ENCODE results near the gene DKK3.

The DKK3 gene

DNA sequence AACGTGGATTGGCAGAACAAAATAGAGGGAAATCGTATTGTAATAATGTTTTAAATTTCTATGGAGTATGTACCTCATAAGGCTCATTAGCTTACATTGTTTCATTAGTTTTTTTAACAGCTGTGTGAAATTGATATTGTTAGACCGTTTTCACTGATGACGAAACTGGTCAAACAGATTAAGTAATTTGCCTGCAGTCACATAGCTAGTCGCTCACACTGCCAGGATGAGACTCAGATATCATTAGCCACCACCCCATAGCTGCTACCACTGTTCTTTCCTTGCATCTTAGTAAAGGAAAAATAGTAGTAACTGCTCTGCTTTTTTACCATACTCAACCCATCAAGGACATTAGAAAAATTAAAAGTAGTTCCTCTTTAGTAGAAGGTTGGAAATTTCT lies 64.0 kb downstream of the DKK3 start:
- DNase-seq (ENCODE audit: low read depth in 2 of 2) = no peak

DNA sequence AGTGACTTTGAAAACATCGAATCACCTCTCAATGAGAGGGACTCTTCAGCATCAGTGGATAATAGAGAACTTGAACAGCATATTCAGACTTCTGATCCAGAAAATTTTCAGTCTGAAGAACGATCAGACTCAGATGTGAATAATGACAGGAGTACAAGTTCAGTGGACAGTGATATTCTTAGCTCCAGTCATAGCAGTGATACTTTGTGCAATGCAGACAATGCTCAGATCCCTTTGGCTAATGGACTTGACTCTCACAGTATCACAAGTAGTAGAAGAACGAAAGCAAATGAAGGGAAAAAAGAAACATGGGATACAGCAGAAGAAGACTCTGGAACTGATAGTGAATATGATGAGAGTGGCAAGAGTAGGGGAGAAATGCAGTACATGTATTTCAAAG lies 65.8 kb downstream of the DKK3 start:
- no peak for DNase-seq (ENCODE audit: low read depth in 2 of 2)

DNA sequence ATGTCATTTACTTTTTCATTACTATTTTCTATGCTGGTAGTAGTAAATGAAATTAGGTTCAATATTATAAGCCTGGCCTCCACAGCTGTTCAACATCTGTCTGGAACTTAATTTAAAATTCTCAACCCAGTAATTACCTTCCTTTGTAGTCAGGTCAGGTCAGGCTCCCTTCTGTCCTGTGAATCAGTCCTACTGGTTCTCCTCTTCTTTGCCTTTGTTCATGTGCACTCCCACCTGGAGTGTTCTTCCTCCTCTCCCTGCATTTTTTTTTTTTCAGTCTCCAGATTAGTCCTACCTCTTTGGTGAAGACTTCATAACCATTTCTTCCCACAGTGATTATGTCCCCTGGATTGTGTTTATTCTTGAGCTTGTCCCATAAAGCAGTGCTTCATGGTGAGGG lies 67.9 kb downstream of the DKK3 start:
- DNase-seq (ENCODE audit: low read depth in 2 of 2) = no peak

DNA sequence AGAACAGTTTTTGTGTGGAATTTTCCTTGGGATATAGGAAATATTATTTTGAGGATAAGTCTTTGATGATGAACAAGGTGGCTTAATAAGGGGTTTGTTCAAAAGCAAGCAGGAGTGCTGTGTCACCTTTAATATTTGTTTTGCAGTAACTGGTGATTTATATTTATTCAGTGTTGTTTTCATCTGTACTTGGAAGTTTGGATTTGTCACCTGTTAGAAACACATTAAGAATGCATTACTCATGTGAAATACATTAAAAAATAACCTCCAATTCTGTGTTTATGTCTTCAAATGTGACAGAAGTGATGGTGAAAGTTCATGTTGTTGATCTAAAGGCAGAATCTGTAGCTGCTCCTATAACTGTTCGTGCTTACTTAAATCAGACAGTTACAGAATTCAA lies 70.5 kb downstream of the DKK3 start:
- no peak for DNase-seq (ENCODE audit: low read depth in 2 of 2)

DNA sequence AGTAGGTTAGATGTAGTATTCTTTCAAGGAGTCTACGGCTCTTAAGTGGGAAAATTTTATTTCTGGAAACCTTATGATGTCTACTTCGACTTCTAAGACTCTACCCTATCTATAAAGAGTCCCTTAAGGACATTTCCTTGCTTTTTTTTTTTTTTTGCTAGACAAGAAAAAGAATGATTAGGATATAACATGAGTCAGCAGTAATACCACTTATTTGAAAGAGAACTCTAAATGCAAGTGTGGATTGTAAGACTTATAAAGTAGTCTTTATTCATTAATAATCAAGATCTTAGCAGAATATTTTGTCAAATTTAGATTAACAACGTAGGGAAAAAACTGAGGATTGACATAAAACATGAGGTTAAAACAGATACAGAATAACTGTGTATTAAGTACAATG lies 71.0 kb downstream of the DKK3 start:
- no peak for DNase-seq (ENCODE audit: low read depth in 2 of 2)

DNA sequence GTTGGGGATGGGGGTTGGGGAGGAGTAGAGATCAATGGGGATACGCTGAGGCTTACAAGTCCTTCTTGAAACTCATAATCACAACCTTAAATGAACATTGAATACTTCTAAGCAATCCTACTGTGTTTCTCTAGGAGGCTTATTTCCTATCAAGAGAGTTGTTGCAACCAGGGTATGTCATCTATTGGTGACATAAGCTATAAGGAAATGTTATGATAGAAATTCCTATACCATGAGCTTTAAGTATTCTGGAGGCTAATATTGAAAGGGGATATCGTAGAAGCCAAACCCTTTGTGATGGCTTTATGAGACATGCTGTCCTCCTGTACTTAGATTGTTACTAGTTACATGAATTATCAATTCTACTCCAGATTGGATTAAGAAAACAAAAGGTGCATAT lies 72.9 kb downstream of the DKK3 start:
- no peak for DNase-seq (ENCODE audit: low read depth in 2 of 2)

DNA sequence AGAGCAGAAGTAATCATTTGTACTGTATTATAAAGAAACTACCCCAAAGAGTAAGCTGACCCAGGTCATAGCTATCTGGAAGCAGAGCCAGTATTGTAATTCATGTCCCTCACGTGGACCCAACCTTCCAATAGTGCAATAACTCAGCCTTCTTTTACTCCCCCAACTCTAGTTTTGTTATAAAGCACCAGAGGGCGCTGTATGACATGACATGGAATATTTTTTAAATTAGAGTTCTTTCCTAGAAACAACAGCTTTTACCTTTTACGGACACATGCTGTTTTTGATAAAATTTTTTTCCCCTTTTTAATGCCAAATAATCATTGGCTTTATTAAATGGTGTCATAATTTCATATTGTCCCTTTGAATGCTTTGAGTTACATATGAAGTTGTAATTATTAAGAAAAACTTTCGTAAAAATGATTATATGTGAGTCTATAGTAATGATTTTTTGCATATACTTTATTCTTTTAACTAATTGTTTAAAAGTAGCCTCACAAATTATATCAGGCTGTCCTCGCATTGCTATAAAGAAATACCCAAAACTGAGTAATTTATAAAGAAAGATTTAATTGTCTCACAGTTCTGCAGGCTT lies 76.9 kb downstream of the DKK3 start:
- no peak for DNase-seq (ENCODE audit: low read depth in 2 of 2)

DNA sequence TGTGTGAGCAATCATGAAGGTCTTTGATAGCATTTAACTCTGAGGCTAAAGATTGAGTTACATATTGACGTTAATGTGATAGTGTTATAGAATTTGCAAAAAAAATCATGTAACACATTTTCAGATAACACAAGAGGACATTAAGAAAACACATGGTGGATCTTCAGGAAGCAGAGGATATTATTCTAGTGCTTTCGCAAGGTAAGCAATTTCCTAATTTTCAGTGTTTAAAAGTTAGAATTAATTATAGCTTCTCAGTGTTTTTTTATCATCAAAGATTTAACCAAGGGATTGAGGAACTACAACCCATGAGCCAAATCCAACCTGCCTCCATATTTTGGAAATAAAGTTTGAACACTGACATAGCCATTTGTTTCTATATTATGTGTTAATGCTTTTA lies 78.5 kb downstream of the DKK3 start:
- no peak for DNase-seq (ENCODE audit: low read depth in 2 of 2)

DNA sequence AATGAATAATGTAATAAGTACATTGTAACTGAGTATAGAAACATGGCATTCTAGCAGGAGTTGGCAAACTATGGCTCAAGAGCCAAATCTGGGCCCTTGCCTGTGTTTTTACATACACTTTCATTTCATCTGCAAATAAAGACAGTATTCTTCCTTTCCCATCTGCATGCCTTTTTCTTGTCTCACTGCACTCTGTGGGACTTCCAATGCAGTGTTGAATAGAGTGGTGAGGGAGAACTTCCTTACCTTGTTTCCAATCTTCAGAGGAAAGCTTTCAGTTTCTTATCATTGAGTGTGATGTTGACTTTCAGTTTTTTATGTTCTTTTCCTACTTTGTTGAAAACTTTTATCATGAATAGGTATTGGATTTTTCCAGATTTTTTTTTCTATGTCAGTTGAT lies 84.6 kb downstream of the DKK3 start:
- no peak for DNase-seq (ENCODE audit: low read depth in 2 of 2)

DNA sequence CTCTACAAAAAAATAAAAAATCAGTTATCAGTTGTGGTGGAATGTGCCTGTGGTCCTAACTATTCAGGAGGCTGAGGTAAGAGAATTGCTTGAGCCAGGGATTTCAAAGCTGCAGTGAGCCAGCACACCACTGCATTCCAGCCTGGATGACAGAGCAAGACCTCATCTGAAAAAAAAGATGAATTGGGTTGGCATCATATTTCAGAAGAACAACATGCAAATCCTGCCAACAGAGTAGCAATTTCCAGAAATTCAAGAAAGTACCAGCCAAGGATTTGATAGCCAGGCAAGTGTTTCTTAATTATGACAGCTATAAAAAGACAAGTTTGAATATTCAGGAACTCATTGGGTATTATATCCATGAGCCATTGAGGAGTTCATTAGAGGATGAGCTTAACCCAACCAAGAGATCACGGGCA lies 91.4 kb downstream of the DKK3 start:
- DNase-seq (ENCODE audit: low read depth in 2 of 2) = no peak

DNA sequence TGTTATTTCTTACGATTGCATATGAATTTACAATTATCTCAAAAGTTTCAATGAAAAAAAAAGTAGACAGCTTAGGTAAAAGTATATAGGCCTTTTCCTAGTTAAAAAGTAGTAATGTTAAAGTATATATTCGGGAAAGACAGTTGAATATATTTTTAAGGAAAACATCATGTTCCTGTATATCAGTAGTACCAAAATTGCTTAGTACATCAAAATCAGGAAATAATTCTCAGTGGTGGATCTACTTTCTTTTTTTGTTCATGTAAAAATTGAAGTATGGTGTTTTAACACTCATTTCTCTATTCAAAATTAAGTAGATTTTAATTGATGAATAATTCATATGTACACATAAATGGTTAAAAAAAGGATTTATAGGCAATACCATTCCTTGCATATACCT lies 92.8 kb downstream of the DKK3 start:
- no peak for DNase-seq (ENCODE audit: low read depth in 2 of 2)

DNA sequence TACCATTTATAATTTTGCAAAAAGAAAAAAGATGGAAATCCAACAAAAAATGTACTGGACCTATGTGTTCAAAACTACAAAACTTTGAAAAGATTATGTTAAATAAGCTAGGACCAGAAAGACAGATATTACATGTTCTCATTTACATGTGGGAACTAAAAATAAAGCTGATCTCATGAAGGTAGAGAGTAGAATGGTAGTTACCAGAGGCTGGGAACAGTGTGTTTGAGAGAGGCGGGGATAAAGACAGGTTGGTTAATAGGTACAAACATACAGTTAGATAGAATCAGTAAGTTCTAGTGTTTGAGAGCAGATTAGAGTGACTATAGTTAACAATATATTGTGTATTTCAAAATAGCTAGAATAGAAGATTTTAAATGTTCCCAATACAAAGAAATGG lies 95.0 kb downstream of the DKK3 start:
- DNase-seq (ENCODE audit: low read depth in 2 of 2) = no peak
